Colonic mucosa (tissue), 4 donors: ENCODE results near the gene PIGA. TPM values are rescaled to one million over a fixed set of nuclear protein-coding genes. Genes with fewer than 3 reads are reported as not detected.

Experiments
- DNase-seq: peaks from one replicate; pipeline ENCODE4 v3.0.0-alpha.2; 2020
- H3K27ac ChIP-seq: fragments of 200-600 bp; one replicate; pipeline ENCODE4 v1.8.0; 2021
- H3K27me3 ChIP-seq: fragments of 200-600 bp; one replicate; pipeline ENCODE4 v1.8.0; 2021
- H3K36me3 ChIP-seq: fragments of 200-600 bp; one replicate; pipeline ENCODE4 v1.8.0; 2021
- H3K4me1 ChIP-seq: fragments of 200-600 bp; one replicate; pipeline ENCODE4 v1.8.0; 2021; ENCODE audit warnings: mild to moderate bottlenecking
- H3K4me3 ChIP-seq: fragments of 200-600 bp; one replicate; pipeline ENCODE4 v1.8.0; 2021
- H3K9ac ChIP-seq, 2 donors: one replicate each; pipeline ENCODE4 v1.7.0; 2013; ENCODE audit warnings: control low read depth in 2 of 2, low read depth in 2 of 2, low read length in 2 of 2
- H3K9me3 ChIP-seq: fragments of 200-600 bp; one replicate; pipeline ENCODE4 v1.8.0; 2021
- CTCF ChIP-seq: fragments of 200-600 bp; IDR thresholded peaks from one replicate; pipeline ENCODE4 v1.8.0; 2022; ENCODE audit warnings: antibody characterized with exemption, mild to moderate bottlenecking
- intact Hi-C: fragments of 100-400 bp; cut with DNase I; formaldehyde crosslinking; loops from one replicate; pipeline ENCODE4 v1.14.1; 2022
- total RNA-seq, 2 donors: library from RNA; stranded (reverse); fragmentation: NEBNext Ultra II Directional in 1 of 2; extraction: Animal tissue kit (Norgen Biotek cat#: 25700) in 1 of 2; gene quantifications; one replicate each; pipeline ENCODE4 v1.2.1, GENCODE V29; 2021
- donor health status: healthy.
- donor health status: DM: no; HTN: no; CAD: no.
- donor health status: DM: no; HTN: no; CAD: no.

Gene PIGA
- total RNA-seq, 2 donors from 2014 or later: 15.3 to 22.2 TPM

- no peak for DNase-seq
- no peak for TF ChIP-seq CTCF
- peak overlapping the region in 1 of 2 donors; percentile 41 for H3K9ac ChIP-seq
- no peaks in the 10 kb centered on the region for H3K4me1 ChIP-seq
- H3K9me3 ChIP-seq: no peaks in the 10 kb centered on the region
- peaks cover 6% of the 10 kb centered on the region for H3K27me3 ChIP-seq
- peak overlapping the region; percentile 30 for H3K4me3 ChIP-seq
- H3K36me3 ChIP-seq: no peaks in the 10 kb centered on the region
- intact Hi-C loops: no loop called here
- H3K27ac ChIP-seq: no peak overlapping the region
These were observed 695 bp upstream of the PIGA start for GRCh38 chrX:15336023-15336413.

GRCh38 chrX:15334561-15334960 lies 762 bp downstream of the PIGA start:
- Histone ChIP-seq H3K4me3 (peak overlapping the region; percentile 59), H3K27ac (peak overlapping the region; percentile 70), H3K9me3 (no peaks in the 10 kb centered on the region), H3K4me1 (no peaks in the 10 kb centered on the region), H3K9ac (peak overlapping the region; percentile 73 to 81), H3K36me3 (no peaks in the 10 kb centered on the region), H3K27me3 (peaks cover 6% of the 10 kb centered on the region)
- intact Hi-C loops: no loop called here
- no peak for TF ChIP-seq CTCF
- no peak for DNase-seq

- Histone ChIP-seq H3K27ac (no peak overlapping the region), H3K27me3 (no peaks in the 10 kb centered on the region), H3K36me3 (no peaks in the 10 kb centered on the region), H3K4me3 (no peak overlapping the region), H3K9ac (no peak overlapping the region), H3K9me3 (no peaks in the 10 kb centered on the region), H3K4me1 (no peaks in the 10 kb centered on the region)
- intact Hi-C loops: no loop called here
- no peak for DNase-seq
- TF ChIP-seq CTCF: no peak
These were observed 6.5 kb downstream of the PIGA start for GRCh38 chrX:15328821-15329220.

- DNase-seq: no peak
- Histone ChIP-seq H3K4me1 (no peaks in the 10 kb centered on the region), H3K9ac (no peak overlapping the region), H3K9me3 (no peaks in the 10 kb centered on the region), H3K4me3 (no peak overlapping the region), H3K36me3 (no peaks in the 10 kb centered on the region), H3K27ac (no peak overlapping the region), H3K27me3 (no peaks in the 10 kb centered on the region)
- TF ChIP-seq CTCF: no peak
- intact Hi-C loops: no loop called here
These were observed 7.2 kb downstream of the PIGA start for GRCh38 chrX:15328131-15328530.

GRCh38 chrX:15322472-15322871 lies 12.9 kb downstream of the PIGA start:
- Histone ChIP-seq H3K9ac (no peak overlapping the region), H3K27me3 (no peaks in the 10 kb centered on the region), H3K27ac (no peak overlapping the region), H3K9me3 (no peaks in the 10 kb centered on the region), H3K4me3 (no peak overlapping the region), H3K36me3 (no peaks in the 10 kb centered on the region), H3K4me1 (no peaks in the 10 kb centered on the region)
- no peak for TF ChIP-seq CTCF
- no peak for DNase-seq
- intact Hi-C loops: no loop called here

GRCh38 chrX:15322072-15322471 lies 13.3 kb downstream of the PIGA start:
- no peak for DNase-seq
- Histone ChIP-seq H3K27me3 (no peaks in the 10 kb centered on the region), H3K4me1 (no peaks in the 10 kb centered on the region), H3K36me3 (no peaks in the 10 kb centered on the region), H3K4me3 (no peak overlapping the region), H3K27ac (no peak overlapping the region), H3K9ac (no peak overlapping the region), H3K9me3 (no peaks in the 10 kb centered on the region)
- intact Hi-C loops: no loop called here
- no peak for TF ChIP-seq CTCF
